Measurements from ENCODE around the gene CCNB2.

- TF ChIP-seq, protein P1, sequence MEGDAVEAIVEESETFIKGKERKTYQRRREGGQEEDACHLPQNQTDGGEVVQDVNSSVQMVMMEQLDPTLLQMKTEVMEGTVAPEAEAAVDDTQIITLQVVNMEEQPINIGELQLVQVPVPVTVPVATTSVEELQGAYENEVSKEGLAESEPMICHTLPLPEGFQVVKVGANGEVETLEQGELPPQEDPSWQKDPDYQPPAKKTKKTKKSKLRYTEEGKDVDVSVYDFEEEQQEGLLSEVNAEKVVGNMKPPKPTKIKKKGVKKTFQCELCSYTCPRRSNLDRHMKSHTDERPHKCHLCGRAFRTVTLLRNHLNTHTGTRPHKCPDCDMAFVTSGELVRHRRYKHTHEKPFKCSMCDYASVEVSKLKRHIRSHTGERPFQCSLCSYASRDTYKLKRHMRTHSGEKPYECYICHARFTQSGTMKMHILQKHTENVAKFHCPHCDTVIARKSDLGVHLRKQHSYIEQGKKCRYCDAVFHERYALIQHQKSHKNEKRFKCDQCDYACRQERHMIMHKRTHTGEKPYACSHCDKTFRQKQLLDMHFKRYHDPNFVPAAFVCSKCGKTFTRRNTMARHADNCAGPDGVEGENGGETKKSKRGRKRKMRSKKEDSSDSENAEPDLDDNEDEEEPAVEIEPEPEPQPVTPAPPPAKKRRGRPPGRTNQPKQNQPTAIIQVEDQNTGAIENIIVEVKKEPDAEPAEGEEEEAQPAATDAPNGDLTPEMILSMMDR (conservative IDR thresholded peaks at IDR 0.05; ENCODE audit: low read length) = peak; percentile 32; the same call in 1 of the 2 replicates
- TF ChIP-seq EZH2phosphoT487 (IDR thresholded peaks at IDR 0.05; ENCODE audit: borderline replicate concordance) = no peak
These were observed 908 bp downstream of the CCNB2 start for GRCh38 chr15:59105854-59106253.

All from Loucy (cell line).